ENCODE results near the gene PHETA1. TPM values are rescaled to one million over a fixed set of nuclear protein-coding genes. Genes with fewer than 3 reads are reported as not detected.
"Not testable (repeated sequence)": the region's sequence is repeated elsewhere in the genome, so short reads cannot be mapped to it uniquely, and the experiment has no call there.

The PHETA1 gene
- polyA plus RNA-seq, 2 of the 4 experiments (the other 2 are of a cell fraction), result 2.9 to 7.1 TPM

- Histone ChIP-seq H3K27ac (no peak overlapping the region), H3K9me3 (peaks cover 8% of the 10 kb centered on the region), H3K4me3 (no peak overlapping the region), H3K4me2 (no peak overlapping the region), H3K4me1 (no peaks in the 10 kb centered on the region)
- TF ChIP-seq RCOR1 (IDR thresholded peaks at IDR 0.05; ENCODE audit: low read depth, low read length) (no peak), NFE2L2 (conservative IDR thresholded peaks at IDR 0.05; ENCODE audit: low read length) (no peak), BCL3 (IDR thresholded peaks at IDR 0.05) (no peak), MAZ (IDR thresholded peaks at IDR 0.05; ENCODE audit: borderline replicate concordance, low read depth, low read length) (no peak), ESRRA (IDR thresholded peaks at IDR 0.05; ENCODE audit: borderline replicate concordance, low read length) (no peak), FOSB (CRISPR knock-in tag; IDR thresholded peaks at IDR 0.05) (no peak), HEYL (CRISPR knock-in tag; IDR thresholded peaks at IDR 0.05) (no peak), NPAS2 (CRISPR knock-in tag; IDR thresholded peaks at IDR 0.05; ENCODE audit: borderline replicate concordance) (no peak), E2F6 (IDR thresholded peaks at IDR 0.05; ENCODE audit: borderline replicate concordance, low read depth) (no peak), HES2 (IDR thresholded peaks at IDR 0.05) (no peak), USF2 (IDR thresholded peaks at IDR 0.05) (no peak), CBX8 (IDR thresholded peaks at IDR 0.05) (no peak), CTCF (IDR thresholded peaks at IDR 0.05) (no peak), BHLHE40 (IDR thresholded peaks at IDR 0.05; ENCODE audit: low read depth, low read length) (no peak)
- DNase-seq (ENCODE audit: low read depth in 1 of 2, low spot score in 1 of 2), result no peak
- no peak for FAIRE-seq
- CTCF ChIA-PET, result interaction anchor here (0.7 to 1.4 kb wide), 3 partner anchors 10 to 321 kb away, joined by 3 to 4 read pairs (median 4); no protein-coding TSS in a partner anchor
- ATAC-seq, result no peak
- 72% methylated on average over 8 of the region's 8 CpGs for WGBS (ENCODE audit: missing lambda C conversion rate)
- POLR2A ChIA-PET, result no interaction called here
Measured at GRCh38 chr12:111342376-111342775, 26.5 kb downstream of the PHETA1 start.

- Histone ChIP-seq H3K4me3 (no peak overlapping the region), H3K9me3 (peaks cover 7% of the 10 kb centered on the region; the same call in 2 of the 3 replicates), H3K4me2 (no peak overlapping the region), H3K27ac (no peak overlapping the region), H3K4me1 (no peaks in the 10 kb centered on the region)
- FAIRE-seq, result no peak
- DNase-seq (ENCODE audit: low read depth in 1 of 2, low spot score in 1 of 2), result no peak
- ChIA-PET CTCF (interaction anchor here (1.0 to 1.4 kb wide), 3 partner anchors 9 to 56 kb away, joined by 3 to 4 read pairs (median 3); no protein-coding TSS in a partner anchor), POLR2A (no interaction called here)
- WGBS (ENCODE audit: missing lambda C conversion rate), result 74% methylated on average over 19 of the region's 20 CpGs
- TF ChIP-seq POLR2A (IDR thresholded peaks at IDR 0.05; ENCODE audit: low read length) (no peak), E2F6 (IDR thresholded peaks at IDR 0.05; ENCODE audit: borderline replicate concordance, low read depth) (no peak), PBX3 (IDR thresholded peaks at IDR 0.05) (no peak), HDAC2 (IDR thresholded peaks at IDR 0.05) (no peak), ZC3H11A (IDR thresholded peaks at IDR 0.05) (no peak)
- peak in 1 of 2 experiments; percentile 15; a peak in 2 of 6 replicates for ATAC-seq
Measured at GRCh38 chr12:111341426-111342065, 27.3 kb downstream of the PHETA1 start.

GRCh38 chr12:111340680-111341079 is 28.2 kb downstream of the PHETA1 start:
- FAIRE-seq; H3K9me3 ChIP-seq; H3K4me1 ChIP-seq; H3K4me3 ChIP-seq; DNase-seq (ENCODE audit: low read depth in 1 of 2, low spot score in 1 of 2); H3K27ac ChIP-seq; ATAC-seq; H3K4me2 ChIP-seq; POLR2A ChIA-PET: not testable (repeated sequence)
- CTCF ChIA-PET, result interaction anchor here (1.9 kb wide), 1 partner anchor 9 kb away, joined by 7 read pairs; no protein-coding TSS in a partner anchor
- 82% methylated on average over 8 of the region's 8 CpGs for WGBS (ENCODE audit: missing lambda C conversion rate)

All from A549 (cell line).